ENCODE data around the gene LHCGR. TPM values are rescaled to one million over a fixed set of nuclear protein-coding genes. Genes with fewer than 3 reads are reported as not detected.

The LHCGR gene
- total and polyA plus RNA-seq, 2 experiments from 2014 or later: 0.45 to 0.66 TPM

DNA sequence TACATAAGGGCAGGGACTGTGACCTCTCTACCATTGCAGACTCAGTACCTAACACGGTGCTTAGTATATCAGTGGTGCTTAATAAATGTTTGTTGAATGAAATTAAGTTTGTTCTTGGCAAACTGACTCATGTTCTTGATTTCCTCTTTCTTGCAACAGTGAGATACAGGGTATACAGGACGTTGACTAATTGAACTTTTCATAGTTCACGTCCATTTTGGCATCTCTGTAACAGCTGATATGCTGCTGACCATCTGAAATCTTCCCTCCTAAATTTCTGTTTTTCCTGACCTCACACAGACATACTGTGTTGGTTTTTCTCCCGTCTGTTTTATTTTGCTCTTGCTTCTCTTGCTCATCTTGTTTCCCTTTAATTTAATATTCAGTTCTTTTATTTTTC, 44.2 kb downstream of the LHCGR start:
- Histone ChIP-seq H3K4me3 (no peak overlapping the region), H3K4me1 (ENCODE audit: insufficient read depth) (0 out of 2 replicates have a peak, but pooled peaks cover 4% of the 10 kb centered on the region), H3K27ac (ENCODE audit: low read depth) (no peak overlapping the region), H3K27me3 (ENCODE audit: insufficient read depth) (no peaks in the 10 kb centered on the region), H4K20me1 (replicated peaks; ENCODE audit: insufficient read depth) (no peaks in the 10 kb centered on the region), H2AFZ (no peak overlapping the region), H3F3A (replicated peaks; ENCODE audit: low read depth) (no peaks in the 10 kb centered on the region), H3K36me3 (ENCODE audit: insufficient read depth) (no peaks in the 10 kb centered on the region), H3K4me2 (no peak overlapping the region), H3K9me2 (ENCODE audit: insufficient read depth) (0 out of 2 replicates have a peak, but pooled peaks cover 3% of the 10 kb centered on the region), H3K79me2 (replicated peaks; ENCODE audit: insufficient read depth) (no peaks in the 10 kb centered on the region)
- Mint-ChIP-seq H3K36me3 (ENCODE audit: low read depth) (peaks cover 3% of the 10 kb centered on the region; the same call in 1 of the 3 replicates), H3K4me1 (peaks cover 15% of the 10 kb centered on the region), H3K4me3 (no peak overlapping the region), H3K27ac (no peak overlapping the region), H3K9me3 (peaks cover 3% of the 10 kb centered on the region; the same call in 2 of the 3 replicates), H3K27me3 (ENCODE audit: insufficient read depth, low read depth, poor library complexity) (no peaks in the 10 kb centered on the region)
- ATAC-seq: no peak
- TF ChIP-seq STAT1 (IDR thresholded peaks at IDR 0.05; ENCODE audit: unreplicated experiment): no peak
- TF ChIP-seq, protein P1, sequence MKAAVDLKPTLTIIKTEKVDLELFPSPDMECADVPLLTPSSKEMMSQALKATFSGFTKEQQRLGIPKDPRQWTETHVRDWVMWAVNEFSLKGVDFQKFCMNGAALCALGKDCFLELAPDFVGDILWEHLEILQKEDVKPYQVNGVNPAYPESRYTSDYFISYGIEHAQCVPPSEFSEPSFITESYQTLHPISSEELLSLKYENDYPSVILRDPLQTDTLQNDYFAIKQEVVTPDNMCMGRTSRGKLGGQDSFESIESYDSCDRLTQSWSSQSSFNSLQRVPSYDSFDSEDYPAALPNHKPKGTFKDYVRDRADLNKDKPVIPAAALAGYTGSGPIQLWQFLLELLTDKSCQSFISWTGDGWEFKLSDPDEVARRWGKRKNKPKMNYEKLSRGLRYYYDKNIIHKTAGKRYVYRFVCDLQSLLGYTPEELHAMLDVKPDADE (IDR thresholded peaks at IDR 0.05): no peak
- TF ChIP-seq EZH2phosphoT487 (IDR thresholded peaks at IDR 0.05; ENCODE audit: unreplicated experiment): no peak
- no peak for TF ChIP-seq NANOG (IDR thresholded peaks at IDR 0.05; ENCODE audit: borderline replicate concordance)
- TF ChIP-seq, protein P2, sequence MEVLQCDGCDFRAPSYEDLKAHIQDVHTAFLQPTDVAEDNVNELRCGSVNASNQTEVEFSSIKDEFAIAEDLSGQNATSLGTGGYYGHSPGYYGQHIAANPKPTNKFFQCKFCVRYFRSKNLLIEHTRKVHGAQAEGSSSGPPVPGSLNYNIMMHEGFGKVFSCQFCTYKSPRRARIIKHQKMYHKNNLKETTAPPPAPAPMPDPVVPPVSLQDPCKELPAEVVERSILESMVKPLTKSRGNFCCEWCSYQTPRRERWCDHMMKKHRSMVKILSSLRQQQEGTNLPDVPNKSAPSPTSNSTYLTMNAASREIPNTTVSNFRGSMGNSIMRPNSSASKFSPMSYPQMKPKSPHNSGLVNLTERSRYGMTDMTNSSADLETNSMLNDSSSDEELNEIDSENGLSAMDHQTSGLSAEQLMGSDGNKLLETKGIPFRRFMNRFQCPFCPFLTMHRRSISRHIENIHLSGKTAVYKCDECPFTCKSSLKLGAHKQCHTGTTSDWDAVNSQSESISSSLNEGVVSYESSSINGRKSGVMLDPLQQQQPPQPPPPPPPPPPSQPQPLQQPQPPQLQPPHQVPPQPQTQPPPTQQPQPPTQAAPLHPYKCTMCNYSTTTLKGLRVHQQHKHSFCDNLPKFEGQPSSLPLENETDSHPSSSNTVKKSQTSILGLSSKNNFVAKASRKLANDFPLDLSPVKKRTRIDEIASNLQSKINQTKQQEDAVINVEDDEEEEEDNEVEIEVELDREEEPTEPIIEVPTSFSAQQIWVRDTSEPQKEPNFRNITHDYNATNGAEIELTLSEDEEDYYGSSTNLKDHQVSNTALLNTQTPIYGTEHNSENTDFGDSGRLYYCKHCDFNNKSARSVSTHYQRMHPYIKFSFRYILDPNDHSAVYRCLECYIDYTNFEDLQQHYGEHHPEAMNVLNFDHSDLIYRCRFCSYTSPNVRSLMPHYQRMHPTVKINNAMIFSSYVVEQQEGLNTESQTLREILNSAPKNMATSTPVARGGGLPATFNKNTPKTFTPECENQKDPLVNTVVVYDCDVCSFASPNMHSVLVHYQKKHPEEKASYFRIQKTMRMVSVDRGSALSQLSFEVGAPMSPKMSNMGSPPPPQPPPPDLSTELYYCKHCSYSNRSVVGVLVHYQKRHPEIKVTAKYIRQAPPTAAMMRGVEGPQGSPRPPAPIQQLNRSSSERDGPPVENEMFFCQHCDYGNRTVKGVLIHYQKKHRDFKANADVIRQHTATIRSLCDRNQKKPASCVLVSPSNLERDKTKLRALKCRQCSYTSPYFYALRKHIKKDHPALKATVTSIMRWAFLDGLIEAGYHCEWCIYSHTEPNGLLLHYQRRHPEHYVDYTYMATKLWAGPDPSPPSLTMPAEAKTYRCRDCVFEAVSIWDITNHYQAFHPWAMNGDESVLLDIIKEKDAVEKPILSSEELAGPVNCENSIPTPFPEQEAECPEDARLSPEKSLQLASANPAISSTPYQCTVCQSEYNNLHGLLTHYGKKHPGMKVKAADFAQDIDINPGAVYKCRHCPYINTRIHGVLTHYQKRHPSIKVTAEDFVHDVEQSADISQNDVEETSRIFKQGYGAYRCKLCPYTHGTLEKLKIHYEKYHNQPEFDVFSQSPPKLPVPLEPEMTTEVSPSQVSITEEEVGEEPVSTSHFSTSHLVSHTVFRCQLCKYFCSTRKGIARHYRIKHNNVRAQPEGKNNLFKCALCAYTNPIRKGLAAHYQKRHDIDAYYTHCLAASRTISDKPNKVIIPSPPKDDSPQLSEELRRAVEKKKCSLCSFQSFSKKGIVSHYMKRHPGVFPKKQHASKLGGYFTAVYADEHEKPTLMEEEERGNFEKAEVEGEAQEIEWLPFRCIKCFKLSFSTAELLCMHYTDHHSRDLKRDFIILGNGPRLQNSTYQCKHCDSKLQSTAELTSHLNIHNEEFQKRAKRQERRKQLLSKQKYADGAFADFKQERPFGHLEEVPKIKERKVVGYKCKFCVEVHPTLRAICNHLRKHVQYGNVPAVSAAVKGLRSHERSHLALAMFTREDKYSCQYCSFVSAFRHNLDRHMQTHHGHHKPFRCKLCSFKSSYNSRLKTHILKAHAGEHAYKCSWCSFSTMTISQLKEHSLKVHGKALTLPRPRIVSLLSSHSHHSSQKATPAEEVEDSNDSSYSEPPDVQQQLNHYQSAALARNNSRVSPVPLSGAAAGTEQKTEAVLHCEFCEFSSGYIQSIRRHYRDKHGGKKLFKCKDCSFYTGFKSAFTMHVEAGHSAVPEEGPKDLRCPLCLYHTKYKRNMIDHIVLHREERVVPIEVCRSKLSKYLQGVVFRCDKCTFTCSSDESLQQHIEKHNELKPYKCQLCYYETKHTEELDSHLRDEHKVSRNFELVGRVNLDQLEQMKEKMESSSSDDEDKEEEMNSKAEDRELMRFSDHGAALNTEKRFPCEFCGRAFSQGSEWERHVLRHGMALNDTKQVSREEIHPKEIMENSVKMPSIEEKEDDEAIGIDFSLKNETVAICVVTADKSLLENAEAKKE (CRISPR knock-in tag; IDR thresholded peaks at IDR 0.05): no peak
- no peak for TF ChIP-seq ZNF331 (CRISPR knock-in tag; IDR thresholded peaks at IDR 0.05; ENCODE audit: low read depth)
- no peak for TF ChIP-seq ZNF114 (CRISPR knock-in tag; IDR thresholded peaks at IDR 0.05)
- TF ChIP-seq, protein P3, sequence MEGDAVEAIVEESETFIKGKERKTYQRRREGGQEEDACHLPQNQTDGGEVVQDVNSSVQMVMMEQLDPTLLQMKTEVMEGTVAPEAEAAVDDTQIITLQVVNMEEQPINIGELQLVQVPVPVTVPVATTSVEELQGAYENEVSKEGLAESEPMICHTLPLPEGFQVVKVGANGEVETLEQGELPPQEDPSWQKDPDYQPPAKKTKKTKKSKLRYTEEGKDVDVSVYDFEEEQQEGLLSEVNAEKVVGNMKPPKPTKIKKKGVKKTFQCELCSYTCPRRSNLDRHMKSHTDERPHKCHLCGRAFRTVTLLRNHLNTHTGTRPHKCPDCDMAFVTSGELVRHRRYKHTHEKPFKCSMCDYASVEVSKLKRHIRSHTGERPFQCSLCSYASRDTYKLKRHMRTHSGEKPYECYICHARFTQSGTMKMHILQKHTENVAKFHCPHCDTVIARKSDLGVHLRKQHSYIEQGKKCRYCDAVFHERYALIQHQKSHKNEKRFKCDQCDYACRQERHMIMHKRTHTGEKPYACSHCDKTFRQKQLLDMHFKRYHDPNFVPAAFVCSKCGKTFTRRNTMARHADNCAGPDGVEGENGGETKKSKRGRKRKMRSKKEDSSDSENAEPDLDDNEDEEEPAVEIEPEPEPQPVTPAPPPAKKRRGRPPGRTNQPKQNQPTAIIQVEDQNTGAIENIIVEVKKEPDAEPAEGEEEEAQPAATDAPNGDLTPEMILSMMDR (conservative IDR thresholded peaks at IDR 0.05; ENCODE audit: low read depth in 2 of 2): no peak
- no peak for TF ChIP-seq POLR2AphosphoS5 (IDR thresholded peaks at IDR 0.05; ENCODE audit: low read depth)
- TF ChIP-seq EZH2 (IDR thresholded peaks at IDR 0.05; ENCODE audit: low read depth, unreplicated experiment): no peak
- no peak for TF ChIP-seq CREB1 (CRISPR knock-in tag; IDR thresholded peaks at IDR 0.05; ENCODE audit: low read depth)
- TF ChIP-seq, protein P4, sequence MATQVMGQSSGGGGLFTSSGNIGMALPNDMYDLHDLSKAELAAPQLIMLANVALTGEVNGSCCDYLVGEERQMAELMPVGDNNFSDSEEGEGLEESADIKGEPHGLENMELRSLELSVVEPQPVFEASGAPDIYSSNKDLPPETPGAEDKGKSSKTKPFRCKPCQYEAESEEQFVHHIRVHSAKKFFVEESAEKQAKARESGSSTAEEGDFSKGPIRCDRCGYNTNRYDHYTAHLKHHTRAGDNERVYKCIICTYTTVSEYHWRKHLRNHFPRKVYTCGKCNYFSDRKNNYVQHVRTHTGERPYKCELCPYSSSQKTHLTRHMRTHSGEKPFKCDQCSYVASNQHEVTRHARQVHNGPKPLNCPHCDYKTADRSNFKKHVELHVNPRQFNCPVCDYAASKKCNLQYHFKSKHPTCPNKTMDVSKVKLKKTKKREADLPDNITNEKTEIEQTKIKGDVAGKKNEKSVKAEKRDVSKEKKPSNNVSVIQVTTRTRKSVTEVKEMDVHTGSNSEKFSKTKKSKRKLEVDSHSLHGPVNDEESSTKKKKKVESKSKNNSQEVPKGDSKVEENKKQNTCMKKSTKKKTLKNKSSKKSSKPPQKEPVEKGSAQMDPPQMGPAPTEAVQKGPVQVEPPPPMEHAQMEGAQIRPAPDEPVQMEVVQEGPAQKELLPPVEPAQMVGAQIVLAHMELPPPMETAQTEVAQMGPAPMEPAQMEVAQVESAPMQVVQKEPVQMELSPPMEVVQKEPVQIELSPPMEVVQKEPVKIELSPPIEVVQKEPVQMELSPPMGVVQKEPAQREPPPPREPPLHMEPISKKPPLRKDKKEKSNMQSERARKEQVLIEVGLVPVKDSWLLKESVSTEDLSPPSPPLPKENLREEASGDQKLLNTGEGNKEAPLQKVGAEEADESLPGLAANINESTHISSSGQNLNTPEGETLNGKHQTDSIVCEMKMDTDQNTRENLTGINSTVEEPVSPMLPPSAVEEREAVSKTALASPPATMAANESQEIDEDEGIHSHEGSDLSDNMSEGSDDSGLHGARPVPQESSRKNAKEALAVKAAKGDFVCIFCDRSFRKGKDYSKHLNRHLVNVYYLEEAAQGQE (IDR thresholded peaks at IDR 0.05; ENCODE audit: unreplicated experiment): no peak
- no peak for TF ChIP-seq JUNB (IDR thresholded peaks at IDR 0.05; ENCODE audit: unreplicated experiment)
- no peak for DNase-seq (ENCODE audit: low spot score)

Data from GM23338 (cell line).